Thyroid gland (tissue), 4 donors: ENCODE data around the gene SH2D5. TPM values are rescaled to one million over a fixed set of nuclear protein-coding genes. Genes with fewer than 3 reads are reported as not detected.

Experiments
- DNase-seq, 2 donors: peaks; one replicate each; pipeline ENCODE4 v3.0.0-alpha.2; 2019
- H3K27ac ChIP-seq, 3 donors: fragments of 200-600 bp; sonication (generic); 1 replicate in 2 of 3; 2 replicates in 1 of 3; pipeline ENCODE4 v1.5.1; 2016 to 2019; ENCODE audit warnings: mild to moderate bottlenecking in 1 of 3, moderate library complexity in 1 of 3
- H3K27me3 ChIP-seq: fragments of 200-600 bp; sonication (generic); one replicate; pipeline ENCODE4 v1.5.1; 2019
- H3K36me3 ChIP-seq, 2 donors: fragments of 200-600 bp; sonication (generic); one replicate each; pipeline ENCODE4 v1.5.1; 2016 to 2019
- H3K4me1 ChIP-seq, 2 donors: fragments of 200-600 bp; sonication (generic); one replicate each; pipeline ENCODE4 v1.5.1; 2017 to 2019
- H3K4me3 ChIP-seq, 3 donors: fragments of 200-600 bp; sonication (generic); replicated peaks in 1 of 3; 1 replicate in 2 of 3; 2 replicates in 1 of 3; pipeline ENCODE4 v1.5.1; 2016; ENCODE audit warnings: mild to moderate bottlenecking in 1 of 3
- H3K9me3 ChIP-seq: fragments of 200-600 bp; sonication (generic); one replicate; pipeline ENCODE4 v1.5.1; 2017
- POLR2A ChIP-seq, 2 donors: fragments of 450-650 bp; IDR thresholded peaks; one replicate each; pipeline ENCODE4 v1.6.1; 2017; ENCODE audit warnings: antibody characterized with exemption in 2 of 2, mild to moderate bottlenecking in 2 of 2, moderate library complexity in 1 of 2
- WGBS, 2 donors: methylation state at CpG; one replicate each; pipeline ENCODE4 v1.1.5; 2017; 5-methylcytosine and 5-hydroxymethylcytosine counted together
- intact Hi-C: fragments of 100-400 bp; cut with DNase I; formaldehyde crosslinking; loops from one replicate; pipeline ENCODE4 v1.15.1; 2023
- total RNA-seq, 4 donors: library from RNA; depleted of rRNA; stranded (reverse); fragments of >200 nt; gene quantifications; one replicate each; pipeline ENCODE4 v1.2.3, GENCODE V29; 2016
- TF ChIP-seq, protein P1 (sequence below), 6 experiments: fragments of 200-600 bp in 3 of 6; fragments of 450-650 bp in 3 of 6; sonication (generic) in 3 of 6; IDR thresholded peaks; one replicate each; pipeline ENCODE4 v1.5.1; 2016 to 2019; ENCODE audit warnings: antibody characterized with exemption in 6 of 6, mild to moderate bottlenecking in 2 of 6, inconsistent platforms in 1 of 6, moderate library complexity in 1 of 6

Gene SH2D5
- total RNA-seq, 4 donors from 2014 or later, result 0.11 to 1.4 (median 0.77) TPM

- peak; percentile 85 to 86 for DNase-seq
- Histone ChIP-seq H3K4me1 (peaks cover 5 to 11% of the 10 kb centered on the region in 2 donors), H3K27ac (peak within 1 kb of the TSS in 2 of 3 donors; percentile 38 to 46), H3K27me3 (no peaks in the 10 kb centered on the region), H3K4me3 (peak within 1 kb of the TSS; percentile 8 to 40 (median 11)), H3K36me3 (no peaks in the 10 kb centered on the region), H3K9me3 (no peaks in the 10 kb centered on the region)
- TF ChIP-seq, protein P1, sequence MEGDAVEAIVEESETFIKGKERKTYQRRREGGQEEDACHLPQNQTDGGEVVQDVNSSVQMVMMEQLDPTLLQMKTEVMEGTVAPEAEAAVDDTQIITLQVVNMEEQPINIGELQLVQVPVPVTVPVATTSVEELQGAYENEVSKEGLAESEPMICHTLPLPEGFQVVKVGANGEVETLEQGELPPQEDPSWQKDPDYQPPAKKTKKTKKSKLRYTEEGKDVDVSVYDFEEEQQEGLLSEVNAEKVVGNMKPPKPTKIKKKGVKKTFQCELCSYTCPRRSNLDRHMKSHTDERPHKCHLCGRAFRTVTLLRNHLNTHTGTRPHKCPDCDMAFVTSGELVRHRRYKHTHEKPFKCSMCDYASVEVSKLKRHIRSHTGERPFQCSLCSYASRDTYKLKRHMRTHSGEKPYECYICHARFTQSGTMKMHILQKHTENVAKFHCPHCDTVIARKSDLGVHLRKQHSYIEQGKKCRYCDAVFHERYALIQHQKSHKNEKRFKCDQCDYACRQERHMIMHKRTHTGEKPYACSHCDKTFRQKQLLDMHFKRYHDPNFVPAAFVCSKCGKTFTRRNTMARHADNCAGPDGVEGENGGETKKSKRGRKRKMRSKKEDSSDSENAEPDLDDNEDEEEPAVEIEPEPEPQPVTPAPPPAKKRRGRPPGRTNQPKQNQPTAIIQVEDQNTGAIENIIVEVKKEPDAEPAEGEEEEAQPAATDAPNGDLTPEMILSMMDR (IDR thresholded peaks at IDR 0.05), result no peak
- peak in 1 of 2 donors; percentile 6 for TF ChIP-seq POLR2A (IDR thresholded peaks at IDR 0.05)
- intact Hi-C loops, result no loop called here
- 0 to 10% methylated on average over 4 to 11 of the region's 112 CpGs for WGBS, 2 donors
Measured at GRCh38 chr1:20717452-20718342, 14.8 kb downstream of the SH2D5 start, which contains the start of gene KIF17. Gene KIF17 (minus strand): TSS chr1:20718007. CDS start chr1:20717706, 301 bp downstream.

DNA sequence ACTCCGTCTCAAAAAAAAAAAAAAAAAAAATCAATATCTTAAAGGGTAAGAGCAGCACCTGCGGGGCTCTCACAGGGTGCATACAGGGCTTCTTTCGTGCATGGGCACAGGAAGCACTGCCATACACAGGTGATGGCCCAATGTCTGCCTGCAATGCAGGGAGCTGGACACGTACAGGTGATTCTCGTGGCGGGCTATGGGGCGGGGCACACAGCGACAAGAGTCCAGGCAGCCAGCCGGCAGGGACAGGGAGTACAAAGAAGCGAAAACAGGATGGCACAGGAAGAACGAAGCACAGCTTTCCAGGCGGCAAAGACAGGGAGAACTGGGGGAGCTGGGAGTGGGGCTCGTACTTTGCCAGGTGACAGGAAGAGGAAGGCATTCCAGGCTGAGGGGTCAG is 16.3 kb downstream of the SH2D5 start:
- Histone ChIP-seq H3K4me3 (no peak overlapping the region), H3K36me3 (no peaks in the 10 kb centered on the region), H3K9me3 (no peaks in the 10 kb centered on the region), H3K27me3 (no peaks in the 10 kb centered on the region), H3K27ac (no peak overlapping the region), H3K4me1 (peaks cover 5 to 11% of the 10 kb centered on the region in 2 donors)
- no peak for DNase-seq
- WGBS, 2 donors, result 88 to 90% methylated on average over 13 of the region's 13 CpGs
- TF ChIP-seq, protein P1 (IDR thresholded peaks at IDR 0.05), result no peak
- no peak for TF ChIP-seq POLR2A (IDR thresholded peaks at IDR 0.05)
- intact Hi-C loops, result no loop called here

- no peaks in the 10 kb centered on the region for H3K9me3 ChIP-seq
- no peaks in the 10 kb centered on the region for H3K27me3 ChIP-seq
- H3K4me3 ChIP-seq, result no peak overlapping the region
- 82 to 83% methylated on average over 8 of the region's 15 CpGs for WGBS, 2 donors
- intact Hi-C loops, result no loop called here
- peaks cover 5 to 11% of the 10 kb centered on the region in 2 donors for H3K4me1 ChIP-seq
- no peak for DNase-seq
- no peak for TF ChIP-seq POLR2A (IDR thresholded peaks at IDR 0.05)
- TF ChIP-seq, protein P1 (IDR thresholded peaks at IDR 0.05), result no peak
- H3K36me3 ChIP-seq, result no peaks in the 10 kb centered on the region
- no peak overlapping the region for H3K27ac ChIP-seq
Measured at GRCh38 chr1:20715406-20715805, 17.1 kb downstream of the SH2D5 start.

DNA sequence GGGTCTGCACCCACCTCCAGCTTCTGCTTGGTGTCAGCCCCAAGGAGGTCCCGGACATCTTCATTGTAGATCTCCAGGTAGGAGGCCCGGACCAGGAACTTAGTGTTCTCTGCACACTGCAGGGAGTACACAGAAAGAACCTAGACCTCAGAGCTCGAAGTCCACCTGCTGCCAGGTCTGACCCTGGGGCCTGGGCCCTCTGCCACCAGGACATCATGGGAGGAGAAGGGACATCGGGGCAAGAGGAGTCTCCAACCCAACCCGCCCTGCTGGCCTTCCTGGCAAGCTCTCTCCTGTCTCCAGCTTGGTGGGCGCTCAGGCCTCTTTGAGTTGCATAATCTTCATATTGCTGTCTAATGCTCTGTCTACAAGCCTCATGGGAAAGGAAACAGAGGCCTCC is 19.1 kb downstream of the SH2D5 start:
- Histone ChIP-seq H3K4me1 (peaks cover 5 to 9% of the 10 kb centered on the region in 2 donors), H3K36me3 (no peaks in the 10 kb centered on the region), H3K9me3 (no peaks in the 10 kb centered on the region), H3K27me3 (no peaks in the 10 kb centered on the region), H3K27ac (no peak overlapping the region), H3K4me3 (no peak overlapping the region)
- intact Hi-C loops, result no loop called here
- 94 to 95% methylated on average over 6 of the region's 6 CpGs for WGBS, 2 donors
- DNase-seq, result no peak
- TF ChIP-seq, protein P1 (IDR thresholded peaks at IDR 0.05), result no peak
- no peak for TF ChIP-seq POLR2A (IDR thresholded peaks at IDR 0.05)

- Histone ChIP-seq H3K9me3 (no peaks in the 10 kb centered on the region), H3K4me1 (peaks cover under 1 to 3% of the 10 kb centered on the region in 2 donors), H3K36me3 (no peaks in the 10 kb centered on the region), H3K4me3 (no peak overlapping the region), H3K27ac (no peak overlapping the region), H3K27me3 (no peaks in the 10 kb centered on the region)
- intact Hi-C loops, result no loop called here
- 89 to 90% methylated on average over 6 of the region's 6 CpGs for WGBS, 2 donors
- no peak for DNase-seq
- TF ChIP-seq, protein P1 (IDR thresholded peaks at IDR 0.05), result no peak
- no peak for TF ChIP-seq POLR2A (IDR thresholded peaks at IDR 0.05)
Measured at GRCh38 chr1:20712215-20712577, 20.3 kb downstream of the SH2D5 start.
